ENCODE data around the gene SIX2. TPM values are rescaled to one million over a fixed set of nuclear protein-coding genes. Genes with fewer than 3 reads are reported as not detected.

SIX2 gene
- total and polyA plus RNA-seq, 10 of the 15 experiments (the other 5 are each of a cell fraction or from before 2014, with no cell fraction given): not detected

GRCh38 chr2:45052388-45052928 lies 43.2 kb upstream of the SIX2 start:
- FAIRE-seq (no peak), DNase-seq (ENCODE audit: low read depth, low spot score) (no peak), ATAC-seq (no peak)
- intact Hi-C loops (cut with micrococcal nuclease; ENCODE audit: unreplicated experiment): no loop called here
- RAD21 ChIA-PET (ENCODE audit: unreplicated experiment): no interaction called here
- POLR2A ChIA-PET: no interaction called here
- Histone ChIP-seq H3K27me3 (replicated peaks in 1 of 2; ENCODE audit: control insufficient read depth in 2 of 2, insufficient read depth in 2 of 2, low read length in 1 of 2) (peaks cover 0 to 5% of the 10 kb centered on the region in 2 experiments; a peak in 3 of 4 replicates), H3K9me3 (replicated peaks; ENCODE audit: control insufficient read depth, insufficient read depth, low read length) (no peaks in the 10 kb centered on the region), H3K4me1 (ENCODE audit: control insufficient read depth, insufficient read depth, low read length) (no peaks in the 10 kb centered on the region), H3K27ac (ENCODE audit: control insufficient read depth, insufficient read depth) (no peak overlapping the region), H3K9ac (ENCODE audit: control insufficient read depth, insufficient read depth, low read length) (no peak overlapping the region), H3K4me2 (ENCODE audit: control insufficient read depth, insufficient read depth) (no peak overlapping the region), H3K4me3 (no peak overlapping the region), H3K36me3 (ENCODE audit: control insufficient read depth in 2 of 2, insufficient read depth in 2 of 2, low read length in 1 of 2) (no peaks in the 10 kb centered on the region), H4K20me1 (ENCODE audit: control insufficient read depth, insufficient read depth) (no peaks in the 10 kb centered on the region), H2AFZ (ENCODE audit: control insufficient read depth, low read depth, low read length) (no peak overlapping the region), H3K79me2 (ENCODE audit: control insufficient read depth, insufficient read depth, low read length) (no peaks in the 10 kb centered on the region)
- TF ChIP-seq NFIC (IDR thresholded peaks at IDR 0.05; ENCODE audit: low read depth, low read length) (no peak), ZNF592 (IDR thresholded peaks at IDR 0.05) (no peak)
- BruUV-seq (replicated peaks): no TSS peak
- CTCF ChIA-PET: no interaction called here
- SMC1A ChIA-PET (ENCODE audit: uncharacterized antibody, unreplicated experiment): no interaction called here
- in situ Hi-C loops (cut with MboI): no loop called here
- WGBS (ENCODE audit: insufficient coverage, insufficient replicate concordance, low lambda C conversion rate, missing lambda C conversion rate): 58% methylated on average over 5 of the region's 5 CpGs
